GM12891 (cell line): ENCODE results near the gene LOXL3.

Source experiments
- POLR2A ChIP-seq: IDR thresholded peaks from 2 replicates; pipeline ENCODE4 v1.6.1; 2011; ENCODE audit warnings: low read depth, low read length, control low read depth
- POLR2AphosphoS5 ChIP-seq: IDR thresholded peaks from 2 replicates; pipeline ENCODE4 v1.6.1; 2011; ENCODE audit warnings: low read depth, low read length, control low read depth

GRCh38 chr2:74583504-74583903, 29.8 kb upstream of the LOXL3 start:
- TF ChIP-seq POLR2A (no peak), POLR2AphosphoS5 (no peak)
